Rectal smooth muscle tissue (tissue), 1 donor: ENCODE results near the gene DACH1.

Experiments used
- H3K27ac ChIP-seq: one replicate; pipeline ENCODE4 v1.7.0; 2013; ENCODE audit warnings: low read depth, low read length, inconsistent platforms
- H3K27me3 ChIP-seq: one replicate; pipeline ENCODE4 v1.7.0; 2013; ENCODE audit warnings: low read length; ENCODE audit not compliant: control insufficient read depth, insufficient read depth
- H3K36me3 ChIP-seq: one replicate; pipeline ENCODE4 v1.7.0; 2013; ENCODE audit warnings: low read length; ENCODE audit not compliant: control insufficient read depth, insufficient read depth
- H3K4me1 ChIP-seq: one replicate; pipeline ENCODE4 v1.7.0; 2013; ENCODE audit warnings: low read length; ENCODE audit not compliant: control insufficient read depth, insufficient read depth
- H3K4me3 ChIP-seq: one replicate; pipeline ENCODE4 v1.7.0; 2013; ENCODE audit warnings: low read length
- H3K9ac ChIP-seq: one replicate; pipeline ENCODE4 v1.7.0; 2013; ENCODE audit warnings: low read length

The DACH1 gene

DNA sequence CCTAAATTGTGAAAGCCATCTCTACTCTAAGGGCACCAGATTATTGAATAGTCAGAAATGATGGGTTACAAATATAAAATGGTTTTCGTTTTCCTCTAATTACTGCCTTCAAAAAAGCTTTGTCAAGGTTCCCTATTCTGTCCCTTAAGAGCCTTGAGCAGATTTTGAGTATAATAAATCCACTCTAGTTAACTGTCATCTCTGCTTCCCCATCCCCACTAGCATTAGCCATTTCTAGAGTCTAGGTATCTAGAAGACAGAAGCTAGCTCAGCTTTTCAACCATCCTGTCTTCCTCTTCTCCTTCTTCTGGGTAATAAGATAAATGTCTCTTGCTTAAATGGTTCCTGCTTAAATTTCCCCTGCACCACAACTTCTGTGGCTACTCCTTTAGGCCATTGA lies 290.4 kb downstream of the DACH1 start:
- no peak overlapping the region for H3K9ac ChIP-seq
- H3K27ac ChIP-seq, result no peak overlapping the region
- H3K27me3 ChIP-seq, result no peaks in the 10 kb centered on the region
- H3K4me1 ChIP-seq, result no peaks in the 10 kb centered on the region
- no peaks in the 10 kb centered on the region for H3K36me3 ChIP-seq
- H3K4me3 ChIP-seq, result no peak overlapping the region

DNA sequence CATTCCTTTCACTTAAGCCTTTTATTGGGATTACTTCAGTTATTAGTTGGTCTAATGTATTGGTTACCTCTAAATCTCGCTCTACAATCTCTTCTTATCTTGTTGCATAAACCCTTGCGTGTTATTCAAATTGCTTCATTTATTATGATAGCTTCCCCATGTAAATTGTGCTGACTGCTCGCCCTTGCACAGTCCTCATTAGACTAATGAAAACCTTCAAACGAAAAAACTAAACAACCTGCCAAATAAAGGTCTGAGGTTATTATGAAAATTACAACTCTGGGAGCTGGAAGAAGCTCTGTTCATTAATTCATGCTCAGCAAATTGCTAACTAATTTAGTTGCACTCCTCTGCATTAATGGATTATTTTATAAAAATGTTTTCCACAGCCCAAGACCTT lies 320.1 kb downstream of the DACH1 start:
- no peaks in the 10 kb centered on the region for H3K36me3 ChIP-seq

DNA sequence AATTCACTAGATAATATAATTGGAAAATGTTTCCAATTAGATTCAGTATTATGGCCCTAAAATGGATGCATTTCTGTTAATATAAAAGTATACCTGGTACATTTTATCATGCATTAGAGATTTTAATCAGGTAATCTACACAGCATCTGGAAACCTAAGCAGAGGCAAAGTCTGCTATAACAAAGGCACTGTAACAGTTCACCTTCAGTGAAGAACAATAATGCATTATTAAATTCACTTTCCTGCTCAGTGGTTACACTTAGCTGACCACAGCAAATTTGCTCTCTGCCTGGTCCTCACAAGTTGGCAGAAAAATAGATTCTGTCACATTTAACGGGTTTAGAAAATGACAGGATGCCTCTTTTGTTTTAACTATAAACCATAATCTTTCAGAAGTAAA lies 326.9 kb downstream of the DACH1 start:
- no peaks in the 10 kb centered on the region for H3K27me3 ChIP-seq
- no peak overlapping the region for H3K9ac ChIP-seq
- H3K27ac ChIP-seq, result no peak overlapping the region
- H3K36me3 ChIP-seq, result no peaks in the 10 kb centered on the region
- no peak overlapping the region for H3K4me3 ChIP-seq
- H3K4me1 ChIP-seq, result no peaks in the 10 kb centered on the region

More for the DNA sequence above, 320.1 kb downstream of the DACH1 start:
- Histone ChIP-seq H3K27ac (no peak overlapping the region), H3K27me3 (no peaks in the 10 kb centered on the region), H3K9ac (no peak overlapping the region), H3K4me3 (no peak overlapping the region), H3K4me1 (no peaks in the 10 kb centered on the region)

DNA sequence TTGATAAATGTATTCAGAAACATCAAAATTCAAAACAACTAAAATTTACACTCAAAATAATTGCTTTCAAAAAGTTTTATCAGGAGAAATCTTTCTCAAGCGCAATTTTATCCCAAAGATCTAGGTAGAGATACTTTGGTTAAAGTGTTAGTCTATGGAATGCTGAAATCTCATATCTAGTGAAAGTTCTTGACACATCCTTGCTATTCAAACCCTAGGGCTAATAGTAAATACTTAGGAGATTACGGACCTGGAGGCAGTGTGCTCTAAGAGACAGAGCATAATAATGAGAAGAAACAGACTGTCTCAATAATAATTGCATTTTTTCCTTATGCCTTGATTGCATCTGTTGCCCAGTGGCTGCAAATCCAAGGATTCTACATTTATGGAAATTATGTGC lies 330.8 kb downstream of the DACH1 start:
- Histone ChIP-seq H3K27ac (no peak overlapping the region), H3K4me3 (no peak overlapping the region), H3K4me1 (no peaks in the 10 kb centered on the region), H3K27me3 (no peaks in the 10 kb centered on the region), H3K9ac (no peak overlapping the region), H3K36me3 (no peaks in the 10 kb centered on the region)

DNA sequence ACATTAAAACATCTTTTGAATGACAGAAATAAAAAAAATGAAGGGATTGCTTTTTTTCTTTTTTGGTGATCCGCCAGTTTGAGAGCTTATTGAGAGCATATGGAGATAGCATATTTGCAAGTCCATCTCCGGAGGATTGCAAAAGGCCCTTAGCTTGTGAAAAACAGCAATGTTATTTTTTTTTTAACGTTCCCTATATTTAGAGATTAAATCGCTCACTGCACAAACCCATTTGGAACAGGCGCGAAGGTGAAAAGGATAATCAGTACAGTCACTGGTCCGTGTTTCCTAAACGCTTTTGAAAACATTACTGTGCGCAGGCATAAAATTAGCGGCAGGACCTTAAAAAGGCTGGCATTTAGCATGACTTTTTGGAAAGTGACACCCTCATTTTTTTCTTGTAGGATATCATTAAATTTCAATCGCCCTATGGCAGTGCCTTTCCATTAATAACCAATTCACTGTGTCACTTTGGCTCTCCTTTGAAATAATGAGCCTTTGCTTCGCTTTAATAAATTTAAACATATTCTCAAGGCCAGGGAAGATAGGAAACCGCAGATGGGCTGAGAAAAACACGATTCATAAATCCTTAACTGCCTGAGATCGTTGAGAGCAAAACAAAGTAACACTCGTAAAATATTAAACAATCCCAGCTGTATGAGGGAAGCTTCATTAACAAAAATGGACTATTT lies 342.2 kb downstream of the DACH1 start:
- Histone ChIP-seq H3K4me3 (no peak overlapping the region), H3K36me3 (no peaks in the 10 kb centered on the region), H3K9ac (no peak overlapping the region), H3K27ac (no peak overlapping the region), H3K27me3 (no peaks in the 10 kb centered on the region), H3K4me1 (no peaks in the 10 kb centered on the region)

DNA sequence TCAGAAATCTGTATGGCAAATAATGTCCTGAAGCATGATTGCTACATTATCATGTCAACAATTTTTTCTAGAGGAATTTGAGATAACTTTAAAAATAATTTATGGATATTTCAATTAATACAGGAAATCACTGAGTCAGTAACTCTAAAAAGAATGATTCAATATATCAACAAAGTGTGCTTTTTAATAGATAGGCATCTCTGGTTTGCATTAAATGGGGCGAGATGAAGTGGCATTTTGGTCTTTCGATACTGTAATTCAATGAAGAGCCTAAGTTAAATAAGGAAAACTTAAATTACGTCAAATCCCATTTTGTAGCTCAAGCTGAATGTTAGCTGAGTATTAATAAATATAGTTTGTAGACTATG lies 342.8 kb downstream of the DACH1 start:
- Histone ChIP-seq H3K4me3 (no peak overlapping the region), H3K36me3 (no peaks in the 10 kb centered on the region), H3K27ac (no peak overlapping the region), H3K27me3 (no peaks in the 10 kb centered on the region), H3K9ac (no peak overlapping the region), H3K4me1 (no peaks in the 10 kb centered on the region)

DNA sequence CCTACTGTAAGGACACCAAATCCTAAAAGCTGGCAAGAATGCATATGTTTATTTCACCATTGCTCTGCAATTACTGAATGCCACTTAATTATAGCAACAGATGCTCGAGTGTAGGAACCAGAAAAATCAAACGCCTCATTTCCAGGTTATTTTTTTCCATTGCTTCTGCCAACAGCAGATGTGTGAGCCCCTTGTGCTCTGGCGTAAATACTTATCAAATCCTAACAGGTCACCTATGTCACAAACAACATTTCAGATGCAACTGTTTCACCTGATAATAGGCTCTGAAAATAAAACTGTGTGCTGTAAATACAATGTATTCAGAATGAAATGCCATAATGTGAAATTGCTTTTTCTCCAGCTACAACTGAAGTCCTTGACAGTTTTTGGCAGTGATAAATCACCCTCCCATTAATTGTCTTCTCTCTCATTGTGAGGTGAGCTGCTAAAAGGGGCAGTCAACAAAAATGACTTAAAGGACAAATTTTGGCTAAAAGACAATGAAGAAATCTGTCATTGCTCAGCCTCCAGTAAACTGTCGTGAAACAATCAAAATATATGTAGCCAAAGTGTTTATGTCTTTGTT lies 344.0 kb downstream of the DACH1 start:
- Histone ChIP-seq H3K27me3 (no peaks in the 10 kb centered on the region), H3K4me3 (no peak overlapping the region), H3K9ac (no peak overlapping the region), H3K4me1 (no peaks in the 10 kb centered on the region), H3K27ac (no peak overlapping the region), H3K36me3 (no peaks in the 10 kb centered on the region)

DNA sequence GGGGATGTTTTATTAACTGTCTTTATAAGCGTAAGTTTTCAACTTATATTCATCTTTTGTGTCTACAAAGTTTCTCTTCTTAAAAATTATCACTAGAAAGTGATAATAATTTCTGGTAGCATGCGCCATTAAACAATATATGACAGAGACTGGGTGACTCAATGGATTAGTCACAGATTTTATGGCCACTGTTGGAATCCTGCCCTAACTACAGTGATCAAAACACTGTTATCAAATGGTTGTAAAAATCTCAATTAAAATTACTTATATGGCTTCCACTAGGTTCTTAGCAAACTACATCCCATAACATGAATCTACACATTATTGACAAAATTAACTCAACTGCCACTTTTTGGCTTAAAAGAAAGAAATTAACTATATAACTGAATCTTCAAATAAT lies 350.0 kb downstream of the DACH1 start:
- Histone ChIP-seq H3K36me3 (no peaks in the 10 kb centered on the region), H3K27ac (no peak overlapping the region), H3K4me1 (no peaks in the 10 kb centered on the region)

DNA sequence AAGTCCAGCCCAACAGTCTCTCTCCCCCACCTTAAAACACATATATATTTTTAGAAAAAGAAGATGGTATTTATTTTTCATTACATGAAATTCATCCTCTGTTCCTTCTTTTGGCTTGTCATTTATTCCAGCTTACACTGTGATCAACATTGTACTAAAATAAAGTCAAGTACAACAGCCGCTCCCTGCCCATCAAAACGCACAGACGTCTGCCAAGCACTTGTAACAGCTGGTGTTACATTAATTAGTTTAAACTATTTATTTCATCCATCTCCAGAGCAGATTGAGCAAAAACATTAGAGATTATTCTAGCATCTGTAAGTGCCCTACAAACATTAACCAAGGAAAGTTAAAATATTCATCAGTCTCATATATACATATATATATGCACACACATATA lies 350.5 kb downstream of the DACH1 start:
- H3K4me1 ChIP-seq, result no peaks in the 10 kb centered on the region
- no peaks in the 10 kb centered on the region for H3K27me3 ChIP-seq
- no peak overlapping the region for H3K9ac ChIP-seq
- H3K36me3 ChIP-seq, result no peaks in the 10 kb centered on the region
- no peak overlapping the region for H3K27ac ChIP-seq
- no peak overlapping the region for H3K4me3 ChIP-seq

More for the DNA sequence above, 350.0 kb downstream of the DACH1 start:
- H3K27me3 ChIP-seq, result no peaks in the 10 kb centered on the region
- H3K4me3 ChIP-seq, result no peak overlapping the region
- no peak overlapping the region for H3K9ac ChIP-seq

DNA sequence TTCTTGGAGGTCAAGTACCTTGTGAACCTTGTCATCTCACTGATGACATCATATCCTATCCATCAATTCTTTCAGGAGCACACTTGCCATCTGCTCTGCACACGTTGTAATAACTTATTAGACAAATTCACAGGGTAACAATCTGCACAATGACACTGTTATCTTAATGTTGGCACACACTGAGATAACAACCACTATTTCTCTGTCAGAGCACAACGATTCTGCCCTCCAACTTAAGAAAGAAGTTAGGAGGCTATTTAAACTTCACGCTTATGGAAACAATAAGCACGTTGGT lies 351.3 kb downstream of the DACH1 start:
- no peak overlapping the region for H3K4me3 ChIP-seq
- no peaks in the 10 kb centered on the region for H3K27me3 ChIP-seq
- no peak overlapping the region for H3K27ac ChIP-seq
- H3K36me3 ChIP-seq, result no peaks in the 10 kb centered on the region
- no peak overlapping the region for H3K9ac ChIP-seq
- no peaks in the 10 kb centered on the region for H3K4me1 ChIP-seq

DNA sequence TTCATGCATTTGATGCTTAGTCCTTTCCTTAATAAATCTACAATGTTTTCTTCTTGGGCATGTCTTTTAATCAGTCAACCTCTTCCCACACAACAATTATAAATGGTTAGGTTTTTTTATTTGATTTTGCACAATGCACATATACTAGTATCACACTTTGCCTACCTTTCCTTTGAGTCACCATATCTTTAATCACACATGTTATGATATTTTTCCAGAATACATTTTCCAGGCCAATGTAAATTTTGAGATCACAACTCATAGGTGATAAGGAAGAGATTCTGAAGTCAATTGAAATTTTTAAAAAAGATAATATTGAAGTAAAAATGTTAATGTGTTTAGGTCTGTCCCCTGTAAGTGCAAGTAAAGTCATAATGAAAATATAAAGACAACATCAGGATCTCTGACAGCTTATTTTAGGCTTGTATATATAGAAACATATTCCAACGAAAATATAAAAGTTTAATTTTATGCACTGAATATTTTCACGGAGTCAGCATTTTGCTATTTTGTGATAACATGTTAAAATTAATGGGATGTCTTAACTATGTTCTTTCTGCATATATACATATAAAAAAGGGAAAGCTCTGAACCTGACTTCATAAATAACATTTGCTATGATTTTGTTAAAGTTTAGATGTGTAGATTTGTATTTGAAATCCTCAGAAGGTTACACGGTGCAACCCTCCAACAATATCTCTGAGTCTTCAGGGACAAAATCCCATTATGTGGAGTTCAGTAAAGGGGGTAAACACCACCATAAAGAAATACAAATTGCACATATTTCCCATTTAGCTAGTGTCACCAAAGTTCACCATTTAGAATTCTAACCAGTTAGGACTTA lies 351.9 kb downstream of the DACH1 start:
- Histone ChIP-seq H3K9ac (no peak overlapping the region), H3K36me3 (no peaks in the 10 kb centered on the region), H3K4me3 (no peak overlapping the region)

DNA sequence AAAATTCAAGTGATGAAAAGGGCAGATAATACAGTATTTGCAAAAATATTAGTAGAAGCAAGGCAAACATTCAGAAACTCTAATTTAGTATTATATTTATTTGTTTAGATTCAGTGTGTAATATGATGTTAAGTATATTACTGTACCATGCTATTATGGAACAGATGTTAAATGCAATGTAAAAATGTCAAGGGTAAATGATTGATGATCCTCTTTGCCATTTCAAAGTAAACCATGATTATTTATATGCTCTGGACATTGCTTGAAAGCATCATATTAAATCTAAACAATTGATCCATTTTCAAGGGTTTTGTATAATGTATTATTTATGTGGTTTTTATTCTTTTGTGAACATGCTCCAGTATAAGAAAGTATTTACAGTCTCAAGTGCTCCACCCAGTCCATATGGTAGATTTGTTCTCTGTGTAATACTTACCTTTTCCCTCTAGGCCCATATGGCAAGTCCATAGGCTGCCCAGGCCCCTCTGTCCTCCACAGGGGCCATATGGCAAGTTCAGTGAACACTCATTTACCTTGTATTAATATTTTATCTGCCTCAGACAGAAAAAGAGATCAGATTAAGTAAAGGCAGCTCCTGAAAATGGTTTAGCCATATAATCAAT lies 353.5 kb downstream of the DACH1 start:
- H3K9ac ChIP-seq, result no peak overlapping the region
- H3K27me3 ChIP-seq, result no peaks in the 10 kb centered on the region
- H3K27ac ChIP-seq, result no peak overlapping the region
- H3K4me3 ChIP-seq, result no peak overlapping the region
- H3K4me1 ChIP-seq, result no peaks in the 10 kb centered on the region
- no peaks in the 10 kb centered on the region for H3K36me3 ChIP-seq

More for the DNA sequence above, 351.9 kb downstream of the DACH1 start:
- no peak overlapping the region for H3K27ac ChIP-seq
- no peaks in the 10 kb centered on the region for H3K27me3 ChIP-seq
- H3K4me1 ChIP-seq, result no peaks in the 10 kb centered on the region
